H1 (cell line): ENCODE results near the gene UCP2. TPM values are rescaled to one million over a fixed set of nuclear protein-coding genes. Genes with fewer than 3 reads are reported as not detected.

Experiments used
- CTCF ChIA-PET: fragments of 300-600 bp; sonication (Branson Sonifier 250); formaldehyde crosslinking; loops from one replicate; lab custom pipeline; 2021; ENCODE audit not compliant: partially characterized antibody; lab: Charles Lee
- POLR2A ChIA-PET: fragments of 300-600 bp; sonication (Branson Sonifier 250); formaldehyde crosslinking; loops from one replicate; lab custom pipeline; 2021; ENCODE audit warnings: inconsistent platforms; ENCODE audit not compliant: partially characterized antibody; lab: Charles Lee
- DNase-seq, 2 experiments: peaks; one replicate each; pipeline versions ENCODE4 v3.0.0 to v3.0.0-alpha.2; 2010 to 2022; ENCODE audit warnings: low spot score in 2 of 2, low read depth in 1 of 2, mixed read lengths in 1 of 2
- FAIRE-seq: peaks from 2 replicates; lab custom pipeline; 2011; peaks lifted over from hg19 to GRCh38; lab: Jason Lieb, UNC
- H2AFZ ChIP-seq: 2 replicates; pipeline ENCODE4 v1.8.1; 2012; ENCODE audit warnings: low read length, inconsistent platforms
- H2AK5ac ChIP-seq: 2 replicates; pipeline ENCODE4 v1.6.1; 2013; ENCODE audit warnings: low read depth, low read length
- H2BK120ac ChIP-seq: replicated peaks from 2 replicates; pipeline ENCODE3; 2013; ENCODE audit warnings: low read depth, low read length, inconsistent platforms
- H2BK12ac ChIP-seq: 2 replicates; pipeline ENCODE4 v1.6.1; 2013; ENCODE audit warnings: low read depth, low read length
- H2BK15ac ChIP-seq: 2 replicates; pipeline ENCODE4 v1.6.1; 2013; ENCODE audit warnings: low read length
- H2BK20ac ChIP-seq: 2 replicates; pipeline ENCODE4 v1.6.1; 2013; ENCODE audit warnings: low read length
- H2BK5ac ChIP-seq: 2 replicates; pipeline ENCODE4 v1.6.1; 2013; ENCODE audit warnings: low read depth, low read length
- H3K14ac ChIP-seq: 2 replicates; pipeline ENCODE4 v1.6.1; 2013; ENCODE audit warnings: inconsistent platforms; ENCODE audit not compliant: insufficient read length
- H3K18ac ChIP-seq: 2 replicates; pipeline ENCODE4 v1.6.1; 2013; ENCODE audit warnings: low read length; ENCODE audit errors: extremely low read depth
- H3K23ac ChIP-seq: 2 replicates; pipeline ENCODE4 v1.6.1; 2013; ENCODE audit warnings: inconsistent platforms; ENCODE audit not compliant: insufficient read length
- H3K23me2 ChIP-seq: 2 replicates; pipeline ENCODE4 v1.6.1; 2013; ENCODE audit warnings: low read depth, low read length
- H3K27ac ChIP-seq: 2 replicates; pipeline ENCODE4 v1.6.1; 2011; ENCODE audit warnings: low read depth, low read length, inconsistent platforms
- H3K27me3 ChIP-seq, 4 experiments: replicated peaks in 1 of 4; 1 replicate in 1 of 4; 2 replicates in 3 of 4; pipeline versions ENCODE4 v1.6.1 to v1.8.1; 2011 to 2013; ENCODE audit warnings: low read length in 3 of 4, mild to moderate bottlenecking in 3 of 4, inconsistent platforms in 2 of 4, mixed read lengths in 2 of 4, moderate library complexity in 1 of 4; ENCODE audit not compliant: control insufficient read depth in 3 of 4, insufficient read depth in 3 of 4; ENCODE audit errors: extremely low read depth in 1 of 4
- H3K36me3 ChIP-seq, 4 experiments: 2 replicates each; pipeline versions ENCODE4 v1.6.1 to v1.8.1; 2011 to 2013; ENCODE audit warnings: mild to moderate bottlenecking in 4 of 4, low read length in 3 of 4, moderate library complexity in 2 of 4, control low read depth in 1 of 4, inconsistent platforms in 1 of 4; ENCODE audit not compliant: insufficient read depth in 4 of 4, control insufficient read depth in 2 of 4
- H3K4ac ChIP-seq: replicated peaks from 2 replicates; pipeline ENCODE3; 2013; ENCODE audit warnings: low read length, low read depth, mixed read lengths, inconsistent platforms; ENCODE audit not compliant: insufficient read length
- H3K4me1 ChIP-seq, 4 experiments: replicated peaks in 1 of 4; 1 replicate in 1 of 4; 2 replicates in 3 of 4; pipeline versions ENCODE4 v1.6.1 to v1.8.1; 2011 to 2013; ENCODE audit warnings: low read length in 3 of 4, inconsistent platforms in 2 of 4, mixed read lengths in 1 of 4; ENCODE audit not compliant: insufficient read depth in 4 of 4, control insufficient read depth in 3 of 4
- H3K4me2 ChIP-seq, 2 experiments: 2 replicates each; pipeline versions ENCODE4 v1.6.1 to v1.8.1; 2011 to 2013; ENCODE audit warnings: low read depth in 2 of 2, low read length in 2 of 2, control low read depth in 1 of 2, inconsistent platforms in 1 of 2, mild to moderate bottlenecking in 1 of 2; ENCODE audit not compliant: insufficient read depth in 1 of 2
- H3K4me3 ChIP-seq, 4 experiments: fragments of 200-600, 300-600 bp in 1 of 4; sonication (generic), shearing (Covaris generic), sonication (Bioruptor Twin) in 1 of 4; 2 replicates each; pipeline versions ENCODE4 v1.5.1 to v1.8.1; 2011 to 2016; ENCODE audit warnings: low read length in 4 of 4, low read depth in 3 of 4, control low read depth in 2 of 4, inconsistent platforms in 2 of 4, mild to moderate bottlenecking in 2 of 4, mixed read lengths in 1 of 4, moderate library complexity in 1 of 4; ENCODE audit not compliant: insufficient read depth in 2 of 4; ENCODE audit errors: extremely low read depth in 1 of 4
- H3K56ac ChIP-seq: replicated peaks from 2 replicates; pipeline ENCODE3; 2013; ENCODE audit warnings: low read depth, mild to moderate bottlenecking, mixed read lengths, low read length, inconsistent platforms; ENCODE audit not compliant: insufficient read length
- H3K79me1 ChIP-seq: 2 replicates; pipeline ENCODE4 v1.6.1; 2013; ENCODE audit warnings: low read depth, low read length, control low read depth
- H3K79me2 ChIP-seq, 2 experiments: 2 replicates each; pipeline versions ENCODE4 v1.6.1 to v1.8.1; 2012 to 2013; ENCODE audit warnings: low read length in 2 of 2, mild to moderate bottlenecking in 2 of 2, inconsistent platforms in 1 of 2; ENCODE audit not compliant: insufficient read depth in 2 of 2, control insufficient read depth in 1 of 2
- H3K9ac ChIP-seq, 4 experiments: replicated peaks in 1 of 4; 1 replicate in 1 of 4; 2 replicates in 3 of 4; pipeline versions ENCODE4 v1.6.1 to v1.8.1; 2011 to 2013; ENCODE audit warnings: low read depth in 3 of 4, low read length in 3 of 4, control low read depth in 2 of 4, mild to moderate bottlenecking in 2 of 4, moderate library complexity in 2 of 4, inconsistent platforms in 1 of 4; ENCODE audit errors: extremely low read depth in 1 of 4
- H3K9me3 ChIP-seq, 2 experiments: 2 replicates each; pipeline versions ENCODE4 v1.6.1 to v1.8.1; 2012 to 2013; ENCODE audit warnings: mild to moderate bottlenecking in 2 of 2, moderate library complexity in 2 of 2, control low read depth in 1 of 2, inconsistent platforms in 1 of 2, low read depth in 1 of 2, low read length in 1 of 2, mixed read lengths in 1 of 2; ENCODE audit not compliant: insufficient read depth in 2 of 2
- H4K20me1 ChIP-seq, 2 experiments: replicated peaks in 1 of 2; 2 replicates each; pipeline versions ENCODE3 to v1.8.1; 2011 to 2013; ENCODE audit warnings: inconsistent platforms in 2 of 2, low read length in 2 of 2, mild to moderate bottlenecking in 1 of 2; ENCODE audit not compliant: insufficient read depth in 2 of 2, control insufficient read depth in 1 of 2
- H4K5ac ChIP-seq: 2 replicates; pipeline ENCODE4 v1.6.1; 2013; ENCODE audit warnings: low read length, low read depth, mixed read lengths, inconsistent platforms; ENCODE audit not compliant: insufficient read length
- H4K8ac ChIP-seq: 2 replicates; pipeline ENCODE4 v1.8.0; 2013; ENCODE audit warnings: mild to moderate bottlenecking, moderate library complexity, low read length, inconsistent platforms; ENCODE audit not compliant: insufficient read depth; ENCODE audit errors: extremely low read depth
- H4K91ac ChIP-seq: replicated peaks from 2 replicates; pipeline ENCODE3; 2013; ENCODE audit warnings: low read length, mixed read lengths, inconsistent platforms; ENCODE audit not compliant: insufficient read length
- BRCA1 ChIP-seq: IDR thresholded peaks from 2 replicates; pipeline ENCODE4 v1.6.1; 2012; ENCODE audit warnings: low read depth, low read length, improper control_type of control experiment
- CBX5 ChIP-seq: fragments of 300-800, 300-1000 bp; sonication (generic); IDR thresholded peaks from 2 replicates; pipeline ENCODE4 v1.7.1; 2016; ENCODE audit warnings: antibody characterized with exemption, low read length, low read depth
- EZH2 ChIP-seq: fragments of 200-600 bp; sonication (generic); IDR thresholded peaks from 2 replicates; pipeline ENCODE4 v1.7.1; 2012; ENCODE audit warnings: low read depth, mild to moderate bottlenecking, moderate library complexity, low read length, inconsistent platforms; ENCODE audit not compliant: severe bottlenecking
- FOSL1 ChIP-seq: IDR thresholded peaks from 2 replicates; pipeline ENCODE4 v1.6.1; 2011; ENCODE audit warnings: mild to moderate bottlenecking, low read depth, low read length, moderate library complexity; ENCODE audit not compliant: insufficient read depth
- KDM5A ChIP-seq: fragments of 200-600 bp; IDR thresholded peaks from 2 replicates; pipeline ENCODE4 v1.7.1; 2012; ENCODE audit warnings: mild to moderate bottlenecking, low read length, inconsistent platforms, mixed read lengths
- PHF8 ChIP-seq: fragments of 200-600 bp; sonication (generic); conservative IDR thresholded peaks from 2 replicates; pipeline ENCODE4 v1.7.1; 2012; ENCODE audit warnings: low read depth, mild to moderate bottlenecking, inconsistent platforms, low read length, moderate library complexity
- RAD21 ChIP-seq, 2 experiments: IDR thresholded peaks in 1 of 2; conservative IDR thresholded peaks in 1 of 2; 2 replicates each; pipeline ENCODE4 v1.6.1; 2011; ENCODE audit warnings: low read depth in 2 of 2, low read length in 2 of 2, improper control_type of control experiment in 1 of 2, inconsistent platforms in 1 of 2, mild to moderate bottlenecking in 1 of 2, moderate library complexity in 1 of 2
- RFX5 ChIP-seq: IDR thresholded peaks from 2 replicates; pipeline ENCODE4 v1.6.1; 2011; ENCODE audit warnings: low read depth, low read length, improper control_type of control experiment, borderline replicate concordance
- SIN3A ChIP-seq, 2 experiments: IDR thresholded peaks in 1 of 2; conservative IDR thresholded peaks in 1 of 2; 2 replicates each; pipeline ENCODE4 v1.6.1; 2011 to 2012; ENCODE audit warnings: low read length in 2 of 2, improper control_type of control experiment in 1 of 2, low read depth in 1 of 2, mild to moderate bottlenecking in 1 of 2
- SP2 ChIP-seq: IDR thresholded peaks from 2 replicates; pipeline ENCODE4 v1.6.1; 2012; ENCODE audit warnings: mild to moderate bottlenecking, low read length, inconsistent platforms
- SRF ChIP-seq: IDR thresholded peaks from 2 replicates; pipeline ENCODE4 v1.6.1; 2011; ENCODE audit warnings: mild to moderate bottlenecking, low read depth, low read length, moderate library complexity
- TAF1 ChIP-seq: IDR thresholded peaks from 2 replicates; pipeline ENCODE4 v1.6.1; 2011; ENCODE audit warnings: mild to moderate bottlenecking, low read depth, low read length
- WGBS, 2 experiments: shearing (Covaris generic) in 1 of 2; methylation state at CpG; one replicate each; pipeline versions ENCODE4 v1.1.6 to v1.1.7; 2013 to 2015; ENCODE audit warnings: low lambda C conversion rate in 2 of 2, mixed read lengths in 2 of 2, inconsistent platforms in 1 of 2, low coverage in 1 of 2, missing lambda C conversion rate in 1 of 2; ENCODE audit not compliant: insufficient replicate concordance in 2 of 2, insufficient coverage in 1 of 2, insufficient read length in 1 of 2; ENCODE audit errors: extremely low coverage in 1 of 2, missing lambda C conversion rate in 1 of 2; 5-methylcytosine and 5-hydroxymethylcytosine counted together
- polyA plus RNA-seq, 7 experiments: library from polyadenylated mRNA; depleted of rRNA in 3 of 7; stranded (reverse) in 5 of 7; unstranded in 2 of 7; fragments of >200 nt in 5 of 7; fragments of 200-250 nt in 2 of 7; gene quantifications; 1 replicate in 5 of 7; 2 replicates in 1 of 7; 4 replicates in 1 of 7; pipeline versions ENCODE4 v1.2.1 to v1.2.3, GENCODE V29; 2011 to 2013; ENCODE audit warnings: missing spikeins in 2 of 7, mixed read lengths in 2 of 7
- total RNA-seq: library from RNA; stranded (reverse); fragmentation: NEBNext Ultra II Directional; extraction: Animal tissue kit (Norgen Biotek cat#: 25700); gene quantifications from 2 replicates; pipeline ENCODE4 v1.2.1, GENCODE V29; 2021
- TF ChIP-seq, protein P1 (sequence below): IDR thresholded peaks from 2 replicates; pipeline ENCODE4 v1.6.1; 2012; ENCODE audit warnings: inconsistent platforms

UCP2 gene
- total and polyA plus RNA-seq, 2 of the 8 experiments (the other 6 are each of a cell fraction or from before 2014, with no cell fraction given), result 46.2 to 55.2 TPM

GRCh38 chr11:73991471-73992006 lies 8.9 kb upstream of the UCP2 start:
- Histone ChIP-seq H3K36me3 (no peaks in the 10 kb centered on the region), H3K79me2 (no peaks in the 10 kb centered on the region), H3K9me3 (no peaks in the 10 kb centered on the region), H3K27ac (no peak overlapping the region), H2AK5ac (no peak overlapping the region), H4K8ac (no peak overlapping the region), H2BK15ac (no peak overlapping the region), H3K79me1 (no peaks in the 10 kb centered on the region), H3K14ac (no peak overlapping the region), H3K23ac (no peak overlapping the region), H2AFZ (no peak overlapping the region), H3K4me1 (peaks cover 0 to 4% (median 0%) of the 10 kb centered on the region in 4 experiments; a peak in 1 of 7 replicates), H4K91ac (no peak overlapping the region), H3K9ac (no peak overlapping the region), H3K56ac (no peak overlapping the region), H4K5ac (no peak overlapping the region), H3K18ac (no peak overlapping the region), H2BK120ac (no peak overlapping the region), H2BK20ac (no peak overlapping the region), H3K4me3 (no peak overlapping the region), H3K4me2 (no peak overlapping the region), H2BK12ac (no peak overlapping the region), H3K23me2 (no peaks in the 10 kb centered on the region), H3K4ac (no peak overlapping the region), H4K20me1 (no peaks in the 10 kb centered on the region), H2BK5ac (no peak overlapping the region), H3K27me3 (no peaks in the 10 kb centered on the region)
- 89% methylated on average over 6 of the region's 6 CpGs; no CpG with 5 or more reads in 1 of the 2 experiments for WGBS, 2 experiments
- DNase-seq, result no peak
- FAIRE-seq, result no peak
- CTCF ChIA-PET, result no interaction called here
- POLR2A ChIA-PET, result interaction anchor here (0.6 to 1.2 kb wide), 2 partner anchors 11 to 60 kb away, joined by 3 to 5 read pairs; no protein-coding TSS in a partner anchor
- TF ChIP-seq TAF1, result no peak
- TF ChIP-seq EZH2, result no peak
- no peak for TF ChIP-seq RFX5
- TF ChIP-seq SRF, result no peak
- no peak for TF ChIP-seq FOSL1
- TF ChIP-seq, protein P1, sequence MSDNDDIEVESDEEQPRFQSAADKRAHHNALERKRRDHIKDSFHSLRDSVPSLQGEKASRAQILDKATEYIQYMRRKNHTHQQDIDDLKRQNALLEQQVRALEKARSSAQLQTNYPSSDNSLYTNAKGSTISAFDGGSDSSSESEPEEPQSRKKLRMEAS, result no peak
- no peak for TF ChIP-seq BRCA1
- no peak for TF ChIP-seq SIN3A (conservative IDR thresholded peaks at IDR 0.05 in 1 of 2, IDR thresholded peaks at IDR 0.05 in 1 of 2; ENCODE audit: low read depth in 1 of 2, low read length in 2 of 2)
- TF ChIP-seq RAD21 (IDR thresholded peaks at IDR 0.05 in 1 of 2, conservative IDR thresholded peaks at IDR 0.05 in 1 of 2; ENCODE audit: low read depth in 2 of 2, low read length in 2 of 2), result no peak
- TF ChIP-seq CBX5, result no peak
- no peak for TF ChIP-seq SP2
- TF ChIP-seq PHF8, result no peak
- no peak for TF ChIP-seq KDM5A
